ENCODE data around the gene FOS. TPM values are rescaled to one million over a fixed set of nuclear protein-coding genes. Genes with fewer than 3 reads are reported as not detected.

Gene FOS
- total and polyA plus RNA-seq, 2 donors (not counting 1 experiment from before 2014, with no cell fraction given) = 103 to 4,077 TPM

- H3K9me3 Mint-ChIP-seq (ENCODE audit: insufficient read depth) = no peaks in the 10 kb centered on the region
- Histone ChIP-seq H3K4me3 (ENCODE audit: control extremely low read depth in 1 of 5, extremely low read depth in 1 of 5, insufficient read depth in 1 of 5, low read depth in 2 of 5, low read length in 4 of 5) (peak overlapping the region; percentile 61 to 96 (median 80)), H3K79me2 (ENCODE audit: control insufficient read depth, insufficient read depth, low read length) (peaks cover 4% of the 10 kb centered on the region), H3K4me2 (replicated peaks; ENCODE audit: low read depth, low read length, poor library complexity, severe bottlenecking) (peak overlapping the region; percentile 99), H3K4me1 (ENCODE audit: control insufficient read depth in 2 of 2, insufficient read depth in 2 of 2, low read length in 2 of 2) (peaks cover 59 to 63% of the 10 kb centered on the region in 2 donors), H3K27ac (ENCODE audit: low read length in 2 of 2) (peak overlapping the region; percentile 50 to 93), H3K27me3 (replicated peaks in 1 of 4; ENCODE audit: control extremely low read depth in 1 of 4, control insufficient read depth in 3 of 4, insufficient read depth in 4 of 4, low read length in 3 of 4) (peaks cover 0 to 48% (median 28%) of the 10 kb centered on the region in 4 experiments), H3K9me3 (ENCODE audit: control extremely low read depth in 1 of 3, control insufficient read depth in 2 of 3, insufficient read depth in 1 of 3, low read length in 2 of 3) (peaks cover 0 to 13% (median 0%) of the 10 kb centered on the region in 3 donors), H2AFZ (ENCODE audit: insufficient read depth, low read depth, low read length, poor library complexity, severe bottlenecking) (no peak overlapping the region), H3K36me3 (replicated peaks in 1 of 2; ENCODE audit: control extremely low read depth in 1 of 2, control insufficient read depth in 1 of 2, extremely low read depth in 1 of 2, insufficient read depth in 2 of 2, low read length in 1 of 2) (peaks cover 0 to 2% of the 10 kb centered on the region in 2 experiments), H3K9ac (ENCODE audit: low read length) (peak overlapping the region; percentile 95), H4K20me1 (ENCODE audit: control insufficient read depth, insufficient read depth, low read length, poor library complexity, severe bottlenecking) (peaks cover 27% of the 10 kb centered on the region)
- DNase-seq (no peak), ATAC-seq (ENCODE audit: low read depth) (no peak)
- intact Hi-C loops (cut with micrococcal nuclease) = loop anchor here (1.0 kb wide), 3 partner anchors 16 to 102 kb away; partner anchors contain the start of gene TMED10
- CTCF ChIA-PET = no interaction called here
- peak overlapping the region; percentile 99 for H3K4me3 Mint-ChIP-seq
- peaks cover 68% of the 10 kb centered on the region for H3K4me1 Mint-ChIP-seq
- 0% methylated on average over 17 of the region's 27 CpGs for WGBS (ENCODE audit: insufficient coverage)
- H3K27ac Mint-ChIP-seq = peak overlapping the region; percentile 96
- peaks cover 35% of the 10 kb centered on the region for H3K27me3 Mint-ChIP-seq
- TF ChIP-seq EZH2 (IDR thresholded peaks at IDR 0.05; ENCODE audit: borderline replicate concordance, insufficient read depth, low read depth, low read length, poor library complexity, severe bottlenecking) (no peak), CTCF (IDR thresholded peaks at IDR 0.05) (no peak)
- POLR2A ChIA-PET = interaction anchor here (0.6 to 1.9 kb wide), 5 partner anchors 11 to 728 kb away, joined by 3 to 5 read pairs (median 4); partner anchors contain the start of gene NEK9
These were observed 710 bp upstream of the FOS start for GRCh38 chr14:75277815-75278421.
